GM18951 (cell line): ENCODE results near the gene RAB7B.
"Not testable (repeated sequence)": the region's sequence is repeated elsewhere in the genome, so short reads cannot be mapped to it uniquely, and the experiment has no call there.

Experiments
- POLR2A ChIP-seq: IDR thresholded peaks from 4 replicates; pipeline ENCODE4 v1.6.1; 2011; ENCODE audit warnings: mild to moderate bottlenecking; ENCODE audit not compliant: insufficient read length, insufficient read depth; ENCODE audit errors: extremely low read depth
- in situ Hi-C: fragments of 300-500 bp; cut with MboI; formaldehyde crosslinking; loops from one replicate; pipeline ENCODE4 v1.12.0; 2022; ENCODE audit warnings: low sequenced_read_pairs, mixed read lengths, inconsistent platforms; ENCODE audit not compliant: unreplicated experiment

RAB7B gene, protein sequence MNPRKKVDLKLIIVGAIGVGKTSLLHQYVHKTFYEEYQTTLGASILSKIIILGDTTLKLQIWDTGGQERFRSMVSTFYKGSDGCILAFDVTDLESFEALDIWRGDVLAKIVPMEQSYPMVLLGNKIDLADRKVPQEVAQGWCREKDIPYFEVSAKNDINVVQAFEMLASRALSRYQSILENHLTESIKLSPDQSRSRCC

DNA sequence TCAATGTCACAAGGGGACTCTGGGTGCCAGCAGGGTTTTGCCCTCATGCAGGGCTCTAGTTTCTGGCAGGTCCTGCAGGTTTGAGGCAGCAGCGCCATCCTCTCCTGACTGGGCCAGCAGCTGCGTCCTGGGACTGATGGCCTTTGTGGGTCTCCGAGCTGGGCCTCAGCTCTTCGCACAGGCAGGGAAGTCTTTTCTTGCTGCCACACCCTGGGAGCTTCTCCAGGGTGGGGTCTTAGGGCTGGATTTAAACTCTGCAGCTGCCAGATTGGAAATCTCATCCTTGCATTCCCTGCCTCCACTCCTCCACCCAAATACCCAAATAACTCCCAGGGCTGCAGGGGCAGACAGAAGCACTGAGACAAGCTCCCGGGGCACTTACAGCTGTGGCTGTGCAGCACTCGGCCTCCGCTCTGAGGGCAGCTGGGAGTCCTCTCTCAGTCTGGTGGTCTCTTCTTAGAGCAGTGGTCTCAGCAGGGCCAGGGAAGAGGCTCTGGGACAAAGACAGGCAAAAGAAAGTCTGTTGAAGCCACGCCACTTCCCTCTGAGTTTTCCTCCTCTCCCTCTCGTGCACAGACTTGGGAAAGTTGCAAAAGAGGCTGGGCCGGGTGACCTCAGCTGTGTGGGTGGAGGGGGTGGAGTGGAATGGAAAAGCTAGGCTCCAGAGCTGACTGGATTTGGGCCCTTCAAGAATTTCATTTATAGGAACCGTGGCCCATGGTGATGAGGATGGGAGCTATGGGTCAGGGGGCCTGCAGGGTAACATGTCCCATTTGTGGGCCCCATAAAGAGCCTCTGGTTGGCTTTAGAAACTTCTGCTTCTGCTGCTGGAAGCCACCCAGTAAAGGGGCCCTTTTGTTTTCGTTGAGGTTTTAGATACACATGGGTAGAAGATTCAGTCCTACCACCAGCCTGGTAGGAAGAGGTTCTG, at the start of gene RAB7B:
TSS of gene RAB7B (minus strand) at position 525 of the 931 bp plus-strand sequence. CDS start 9,260 bp downstream, outside the sequence.
- in situ Hi-C loops = no loop called here
- TF ChIP-seq POLR2A = no peak

DNA sequence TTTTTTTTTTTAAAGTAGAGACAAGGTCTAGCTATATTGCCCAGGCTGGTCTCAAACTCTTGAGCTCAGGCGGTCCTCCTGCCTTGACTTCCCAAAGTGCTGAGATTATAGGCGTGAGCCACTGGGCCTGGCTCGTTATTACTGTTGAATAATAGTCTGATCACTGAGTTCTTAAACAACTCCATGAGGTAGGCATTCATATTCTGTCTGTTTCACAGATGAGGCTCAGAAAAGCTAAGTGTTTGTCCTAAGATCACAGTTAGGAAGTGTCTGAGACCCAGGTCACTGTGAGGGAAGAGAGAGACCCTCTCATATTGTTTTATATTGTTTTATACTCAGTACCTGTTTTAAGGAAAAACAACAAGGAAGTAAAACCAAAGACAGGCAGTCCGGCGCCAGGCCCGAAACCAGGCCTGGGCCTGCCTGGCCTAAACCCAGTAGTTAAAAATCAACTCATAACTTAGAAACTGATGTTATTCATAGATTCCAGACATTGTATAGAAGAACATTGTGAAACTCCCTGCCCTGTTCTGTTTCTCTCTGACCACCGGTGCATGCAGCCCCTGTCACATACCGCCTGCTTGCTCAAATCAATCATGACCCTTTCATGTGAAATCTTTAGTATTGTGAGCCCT, 49.2 kb upstream of the RAB7B start:
- in situ Hi-C loops = not testable (repeated sequence)

DNA sequence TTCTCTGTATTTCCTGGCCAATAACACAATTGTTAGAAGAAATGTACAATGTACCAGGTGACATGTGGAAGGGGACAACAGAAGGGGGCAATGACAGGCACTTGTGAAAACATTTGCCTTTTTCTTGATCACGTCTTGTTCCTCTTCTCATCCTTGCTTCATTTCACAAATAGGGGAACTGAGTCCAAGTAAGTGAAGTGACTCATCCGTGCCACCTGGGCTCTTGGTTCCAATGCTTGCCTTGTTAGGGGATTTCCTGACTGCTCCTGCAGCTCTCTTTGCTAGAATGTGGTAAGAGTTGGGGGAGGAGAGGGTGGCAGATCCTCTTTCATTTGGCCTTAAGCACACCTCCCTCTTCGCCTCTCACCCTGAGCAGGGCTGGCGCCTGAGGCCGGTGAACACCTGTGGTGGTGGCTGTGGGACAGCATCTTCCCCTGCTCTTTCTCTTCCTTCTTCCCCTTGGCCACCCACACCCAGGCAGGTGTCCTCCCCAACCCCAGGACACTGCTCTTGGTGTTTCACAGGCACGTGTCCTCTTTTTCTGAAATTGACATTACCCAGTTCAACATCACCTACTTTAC, 47.5 kb upstream of the RAB7B start:
- in situ Hi-C loops = no loop called here

DNA sequence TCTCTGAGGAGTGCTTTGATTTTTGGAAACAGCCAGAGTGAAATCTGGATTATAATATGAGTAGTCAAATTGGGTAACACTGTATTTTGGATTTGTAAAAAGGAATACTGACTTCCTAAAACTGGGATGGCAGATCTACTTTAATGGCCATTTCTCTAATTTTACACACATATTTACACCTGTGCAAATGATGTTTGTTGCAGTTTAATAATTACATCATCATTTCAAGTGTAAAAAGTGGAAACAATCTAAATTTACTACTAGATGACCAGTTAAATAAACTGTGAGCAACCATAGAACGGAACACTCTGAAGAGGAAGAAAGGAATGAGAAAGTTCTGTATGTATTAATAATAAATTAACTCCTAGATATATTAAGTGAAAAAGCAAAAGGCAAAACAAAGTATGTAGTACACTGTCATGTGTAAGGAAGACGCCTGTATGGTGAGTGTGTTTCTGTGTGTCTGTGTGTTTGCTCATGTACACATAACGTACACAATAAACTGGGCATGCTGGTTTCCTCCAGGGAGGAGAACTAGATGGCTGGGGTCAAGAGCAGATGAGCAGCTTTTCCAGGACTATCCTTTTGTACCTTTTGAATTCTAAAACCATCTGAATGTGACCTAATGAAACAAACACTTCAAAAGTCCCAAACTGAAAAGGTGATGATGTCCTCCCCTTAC, 46.9 kb upstream of the RAB7B start:
- TF ChIP-seq POLR2A = no peak
- in situ Hi-C loops = no loop called here

More for the DNA sequence above, 47.5 kb upstream of the RAB7B start:
- TF ChIP-seq POLR2A = peak; percentile 22

DNA sequence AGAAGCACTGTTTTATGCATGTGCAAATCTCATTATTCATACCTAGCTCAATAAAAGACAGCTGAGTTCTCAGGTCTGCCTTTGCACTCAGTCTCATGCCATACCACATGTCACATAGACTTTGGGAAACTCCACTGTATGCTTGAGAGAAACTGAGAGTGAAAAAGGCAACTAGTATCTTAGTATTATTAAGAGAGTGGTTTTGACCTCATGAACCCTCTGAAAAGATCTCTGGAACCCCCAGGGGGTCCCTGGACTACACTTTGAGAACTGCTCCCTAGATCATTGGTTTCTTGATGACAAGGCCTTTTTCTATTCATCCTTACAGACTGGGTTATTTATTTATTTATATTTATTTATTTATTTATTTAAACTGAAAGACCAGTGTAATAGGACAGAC, 46.1 kb upstream of the RAB7B start:
- in situ Hi-C loops = no loop called here

DNA sequence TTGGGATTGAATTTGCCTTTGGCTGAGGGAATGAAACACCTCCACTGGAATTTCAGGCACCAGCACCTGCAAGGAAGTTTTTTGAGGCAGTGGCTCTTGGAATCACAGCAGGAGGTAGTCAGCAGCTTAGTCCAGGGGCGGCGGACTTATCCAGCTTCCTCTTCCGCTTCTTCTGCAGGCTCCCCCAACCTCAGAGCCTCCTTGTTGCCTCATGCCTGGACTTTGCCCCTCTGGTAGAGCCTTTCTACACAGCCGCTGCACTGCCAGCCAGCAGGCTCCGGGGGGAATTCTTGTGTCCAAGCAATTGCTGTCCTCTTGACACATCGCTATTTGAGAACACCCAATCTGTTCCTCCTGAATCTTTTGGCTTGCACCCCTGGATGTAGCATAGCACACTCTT, 45.4 kb upstream of the RAB7B start:
- in situ Hi-C loops = no loop called here

More for the DNA sequence above, 46.1 kb upstream of the RAB7B start:
- no peak for TF ChIP-seq POLR2A

DNA sequence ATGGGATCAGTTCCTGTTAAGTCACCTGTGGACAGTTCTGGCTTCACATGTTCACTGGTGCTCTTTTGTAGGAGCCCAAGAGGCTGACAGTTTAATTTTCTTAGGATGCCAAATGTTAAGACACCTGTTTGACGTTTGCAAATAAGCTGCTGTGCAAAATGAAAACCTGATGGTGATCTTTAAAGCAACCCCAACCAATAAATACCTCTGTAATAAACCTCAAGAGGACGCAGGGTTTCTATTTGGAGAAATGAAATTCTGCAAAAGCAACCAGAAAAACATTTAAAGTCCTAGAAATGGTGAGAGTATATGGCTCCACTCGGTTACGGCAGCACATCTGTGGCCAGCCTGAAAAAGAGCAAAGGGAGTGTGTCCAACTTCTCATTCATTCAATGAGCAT, 44.1 kb upstream of the RAB7B start:
- no peak for TF ChIP-seq POLR2A
- in situ Hi-C loops = no loop called here

More for the DNA sequence above, 45.4 kb upstream of the RAB7B start:
- TF ChIP-seq POLR2A = no peak

DNA sequence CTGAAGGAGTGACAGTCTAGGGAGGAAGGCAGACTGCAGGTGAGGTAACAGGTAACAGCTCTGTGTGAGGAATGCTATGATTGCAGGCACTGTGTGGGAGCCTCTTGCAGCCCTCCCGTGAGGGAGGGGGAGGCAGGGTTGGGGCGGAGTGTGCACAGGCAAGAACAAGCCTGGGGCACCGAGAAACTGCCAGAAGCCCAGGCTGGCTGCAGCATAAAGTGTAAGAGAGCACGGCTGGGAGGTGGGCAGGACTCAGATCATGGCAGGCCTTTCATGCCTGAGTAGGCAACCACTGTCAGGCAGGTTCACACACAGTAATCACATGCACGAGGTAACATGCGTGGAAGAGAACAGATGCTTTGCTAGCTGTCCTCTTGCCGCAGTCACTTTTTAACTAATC, 38.4 kb upstream of the RAB7B start:
- in situ Hi-C loops = no loop called here
- TF ChIP-seq POLR2A = no peak

DNA sequence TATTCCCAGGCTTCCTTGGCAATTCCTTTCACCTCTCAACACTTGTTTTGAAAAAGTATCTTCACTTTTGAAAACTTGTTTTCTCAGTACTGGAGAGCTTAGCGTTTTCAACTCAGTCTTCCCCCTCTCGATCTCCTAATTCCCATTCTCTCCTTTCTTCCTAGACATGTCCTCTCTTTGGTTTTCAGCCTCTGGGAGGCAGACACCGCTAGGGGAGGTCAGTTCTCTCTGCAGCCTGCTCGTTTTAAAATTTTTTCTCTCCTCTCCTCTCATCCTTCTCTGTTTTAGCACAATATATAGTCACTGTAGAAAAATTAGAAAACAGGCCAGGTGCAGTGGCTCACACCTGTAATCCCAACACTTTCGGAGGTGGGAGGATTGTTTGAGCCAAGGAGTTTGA, 37.1 kb upstream of the RAB7B start:
- TF ChIP-seq POLR2A = no peak
- in situ Hi-C loops = no loop called here

DNA sequence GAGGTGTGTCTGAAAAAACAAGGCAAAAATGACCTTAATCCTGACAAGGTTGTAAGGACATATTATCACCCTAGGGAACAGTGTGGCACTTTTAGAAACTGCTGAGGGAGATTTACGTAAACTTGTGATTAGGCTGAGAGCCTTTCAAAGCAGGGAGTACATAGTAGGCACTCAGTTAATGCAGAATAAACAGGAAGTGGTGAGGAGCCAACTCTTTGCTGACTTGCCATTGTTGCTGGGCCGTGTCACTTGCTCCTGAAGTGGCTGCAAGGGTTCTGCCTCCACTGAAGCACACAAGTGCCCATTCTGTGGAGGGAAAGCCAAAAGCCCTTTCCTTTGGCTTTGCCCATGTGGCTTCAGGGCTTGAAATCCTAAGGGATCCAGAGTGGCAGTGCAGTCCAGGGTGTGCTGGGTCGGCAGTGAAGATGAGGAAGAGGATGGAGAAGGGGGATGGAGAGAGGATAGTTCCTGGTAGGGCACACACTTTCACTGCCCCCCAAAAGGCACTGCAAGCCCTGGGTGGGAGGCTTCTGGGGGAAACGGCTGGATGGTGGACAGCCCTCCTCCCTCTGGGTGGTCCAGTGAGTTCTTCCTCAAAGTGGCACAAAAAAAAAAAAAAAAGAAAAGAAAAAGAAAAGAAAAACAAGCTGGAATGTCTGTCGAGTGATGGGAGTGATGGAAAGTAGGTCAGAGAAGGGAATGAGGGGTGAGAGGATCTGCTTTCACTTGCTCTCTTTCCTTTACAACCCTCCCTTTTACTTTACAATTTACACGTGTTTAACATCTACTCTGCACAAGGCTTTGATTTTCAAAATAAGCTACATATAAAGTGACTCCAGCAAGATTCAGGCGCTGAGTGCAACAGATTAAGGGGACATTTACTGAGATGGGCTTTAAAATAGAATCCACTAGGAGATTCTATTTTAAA, 36.1 kb upstream of the RAB7B start:
- in situ Hi-C loops = loop anchor here (5.0 kb wide), 1 partner anchor 68 kb away; no protein-coding TSS in a partner anchor
- no peak for TF ChIP-seq POLR2A

DNA sequence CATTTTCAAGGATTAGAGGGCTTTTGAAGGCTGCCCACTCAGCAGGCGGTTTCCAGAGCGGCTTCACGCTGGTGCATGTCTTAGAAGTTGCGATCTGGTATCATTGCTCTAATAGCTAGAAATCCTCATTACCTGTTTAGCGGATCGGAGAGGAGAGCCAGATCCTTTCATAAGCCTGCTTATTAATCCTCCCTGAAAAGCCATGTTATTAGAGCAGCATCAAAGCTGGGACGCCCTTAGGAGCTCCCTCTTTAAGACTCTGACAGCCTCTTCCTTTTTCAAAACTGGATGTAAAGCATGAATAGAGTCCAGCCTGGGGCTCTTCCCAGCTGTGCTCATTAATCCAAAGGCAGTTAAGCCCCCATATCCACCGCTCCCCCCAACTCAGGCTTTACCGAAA, 34.4 kb upstream of the RAB7B start:
- in situ Hi-C loops = loop anchor here (5.0 kb wide), 1 partner anchor 70 kb away; no protein-coding TSS in a partner anchor
- TF ChIP-seq POLR2A = no peak
